Activated CD4-positive, CD25-positive, alpha-beta regulatory T cell treated with anti-CD3 and anti-CD28 coated beads, Interleukin-2, amount 50 U/mL, for 72 hours (primary cell): ENCODE data around the gene PRM1.

ENCODE experiments used
- DNase-seq: peaks from one replicate; pipeline ENCODE4 v3.0.0; 2021

PRM1 gene

DNA sequence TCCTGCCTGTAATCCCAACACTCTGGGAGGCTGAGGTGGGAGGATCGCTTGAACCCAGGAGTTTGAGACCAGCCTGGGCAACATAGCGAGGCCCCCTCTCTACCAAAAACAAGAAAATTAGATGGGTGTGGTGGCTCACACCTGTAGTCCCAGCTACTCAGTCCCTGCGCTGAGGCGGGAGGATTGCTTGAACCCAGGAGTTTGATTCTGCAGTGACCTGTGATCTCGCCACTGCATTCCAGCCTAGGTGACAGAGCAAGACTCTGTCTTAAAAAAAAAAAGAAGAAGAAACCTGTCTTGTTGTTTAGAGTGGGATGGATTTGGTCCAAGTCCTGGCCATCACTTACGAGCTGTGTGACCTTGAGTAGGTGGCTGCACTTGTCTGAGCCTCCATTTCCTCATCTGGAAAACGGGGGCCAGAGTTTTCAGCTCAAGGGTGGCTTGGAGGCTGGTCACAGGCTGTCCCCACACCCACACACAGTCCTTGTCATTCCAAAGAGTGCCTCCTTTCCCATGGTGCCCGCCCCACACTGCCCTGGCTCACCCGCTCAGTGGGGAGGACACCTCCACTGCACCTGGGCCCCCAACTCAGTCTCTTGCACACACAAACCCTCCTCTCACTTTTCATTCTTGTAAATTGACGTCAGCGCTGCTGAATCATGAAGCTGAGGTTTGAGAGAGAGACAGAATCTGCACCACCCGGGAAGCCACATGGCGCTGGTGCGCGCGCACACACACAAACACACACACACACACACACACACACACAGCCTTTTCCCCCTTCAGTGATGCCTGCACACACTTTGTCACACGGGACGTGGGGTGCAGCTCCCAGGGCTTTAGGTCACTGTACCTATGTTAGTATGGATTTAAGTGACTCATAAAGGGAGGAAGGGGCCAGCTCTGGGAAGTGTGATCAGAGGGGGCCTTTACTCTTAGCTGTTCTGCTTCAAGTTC lies 29.3 kb downstream of the PRM1 start:
- peak; percentile 78 for DNase-seq

GRCh38 chr16:11250786-11251524 lies 30.2 kb downstream of the PRM1 start:
- no peak for DNase-seq

- DNase-seq: no peak
Measured at GRCh38 chr16:11250091-11250785, 30.9 kb downstream of the PRM1 start.

DNA sequence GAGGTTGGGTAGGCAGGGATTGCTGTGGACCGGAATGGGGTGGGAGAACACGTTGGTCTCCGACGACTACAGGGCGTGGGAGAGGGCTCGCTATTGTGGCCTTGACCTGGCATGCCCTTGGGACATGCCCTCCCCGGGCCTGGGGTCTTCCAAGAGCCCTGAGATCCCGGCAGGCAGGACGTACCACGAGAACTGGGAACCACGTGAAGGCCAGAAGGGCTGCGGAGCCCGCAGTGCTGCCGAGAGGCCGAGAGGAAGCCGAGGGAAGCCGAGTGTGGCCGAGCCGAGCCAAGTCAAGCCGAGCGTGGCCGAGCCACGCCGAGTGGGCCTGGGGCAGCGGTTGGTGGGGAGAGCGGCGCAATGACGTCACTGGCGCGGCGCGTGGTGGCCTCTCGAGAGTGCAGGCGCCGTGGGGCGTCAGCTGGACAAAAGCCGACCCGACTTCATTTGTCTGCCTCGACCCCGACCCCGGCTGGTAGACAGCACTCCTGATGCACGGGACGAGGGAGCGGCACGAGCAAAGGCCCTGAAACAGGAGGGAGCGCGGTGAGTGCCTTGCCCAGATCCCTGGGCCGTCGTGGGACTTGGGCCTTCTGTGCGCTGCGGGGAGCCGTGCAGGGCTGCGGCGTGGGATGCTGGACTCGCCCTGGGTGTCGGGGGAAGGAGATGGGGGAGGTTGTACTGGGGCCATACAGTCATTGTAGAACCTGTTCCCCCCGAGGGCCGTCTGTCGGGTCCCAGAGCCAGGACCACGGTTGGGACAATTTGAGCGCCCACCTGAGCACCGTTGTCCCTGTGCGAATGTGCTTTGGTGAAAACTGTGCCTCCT lies 31.7 kb downstream of the PRM1 start:
- no peak for DNase-seq

- no peak for DNase-seq
Measured at GRCh38 chr16:11248133-11248532, 33.0 kb downstream of the PRM1 start.

GRCh38 chr16:11245988-11246387 lies 35.1 kb downstream of the PRM1 start:
- DNase-seq: no peak

- no peak for DNase-seq
Measured at GRCh38 chr16:11245222-11245737, 35.9 kb downstream of the PRM1 start.

DNA sequence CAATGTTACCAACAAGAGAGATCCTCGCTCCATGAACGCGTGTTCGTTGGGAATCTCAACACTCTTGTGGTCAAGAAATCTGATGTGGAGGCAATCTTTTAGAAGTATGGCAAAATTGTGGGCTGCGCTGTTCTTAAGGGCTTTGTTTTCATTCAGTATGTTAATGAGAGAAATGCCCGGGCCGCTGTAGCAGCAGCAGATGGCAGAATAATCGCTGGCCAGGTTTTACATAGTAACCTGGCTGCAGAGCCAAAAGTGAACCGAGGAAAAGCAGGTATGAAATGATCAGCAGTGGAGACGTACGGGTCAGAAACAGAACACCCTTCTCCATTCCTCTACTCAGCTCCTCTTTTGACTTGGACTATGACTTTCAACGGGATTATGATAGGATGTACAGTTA lies 38.5 kb downstream of the PRM1 start:
- DNase-seq: no peak

DNA sequence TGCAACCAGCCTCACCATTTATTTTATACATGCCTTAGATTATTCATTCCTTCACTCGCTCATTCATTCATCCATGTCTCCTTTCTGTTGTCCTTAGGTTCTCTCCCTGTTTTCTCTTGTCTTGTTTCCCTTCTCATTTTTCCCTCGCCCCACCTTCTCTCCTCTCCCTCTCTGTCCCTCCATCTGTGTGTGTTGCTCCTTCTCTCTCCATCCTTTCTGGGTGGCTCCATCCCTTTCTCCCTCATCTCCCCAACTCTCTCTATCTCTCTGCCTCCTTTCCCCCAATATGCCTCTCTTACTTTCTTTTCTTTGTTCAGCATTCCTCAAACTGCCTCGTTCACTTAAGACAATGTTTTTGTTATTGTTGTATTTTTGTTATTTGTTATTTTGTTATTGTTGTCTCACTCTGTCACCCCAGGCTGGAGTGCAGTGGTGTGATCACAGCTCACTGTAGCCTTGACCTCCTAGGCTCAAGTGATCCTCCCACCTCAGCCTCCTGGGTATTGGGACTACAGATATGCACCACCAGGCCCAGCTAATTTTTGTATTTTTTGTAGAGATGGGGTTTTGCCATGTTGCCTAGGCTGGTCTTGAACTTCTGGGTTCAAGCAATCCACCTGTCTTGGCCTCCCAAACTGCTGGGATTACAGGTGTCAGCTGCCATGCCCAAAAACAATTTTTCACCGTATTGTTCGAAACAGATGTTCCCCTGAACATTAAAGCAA lies 39.5 kb downstream of the PRM1 start:
- DNase-seq: no peak

GRCh38 chr16:11240636-11241473 lies 40.3 kb downstream of the PRM1 start:
- DNase-seq: no peak

DNA sequence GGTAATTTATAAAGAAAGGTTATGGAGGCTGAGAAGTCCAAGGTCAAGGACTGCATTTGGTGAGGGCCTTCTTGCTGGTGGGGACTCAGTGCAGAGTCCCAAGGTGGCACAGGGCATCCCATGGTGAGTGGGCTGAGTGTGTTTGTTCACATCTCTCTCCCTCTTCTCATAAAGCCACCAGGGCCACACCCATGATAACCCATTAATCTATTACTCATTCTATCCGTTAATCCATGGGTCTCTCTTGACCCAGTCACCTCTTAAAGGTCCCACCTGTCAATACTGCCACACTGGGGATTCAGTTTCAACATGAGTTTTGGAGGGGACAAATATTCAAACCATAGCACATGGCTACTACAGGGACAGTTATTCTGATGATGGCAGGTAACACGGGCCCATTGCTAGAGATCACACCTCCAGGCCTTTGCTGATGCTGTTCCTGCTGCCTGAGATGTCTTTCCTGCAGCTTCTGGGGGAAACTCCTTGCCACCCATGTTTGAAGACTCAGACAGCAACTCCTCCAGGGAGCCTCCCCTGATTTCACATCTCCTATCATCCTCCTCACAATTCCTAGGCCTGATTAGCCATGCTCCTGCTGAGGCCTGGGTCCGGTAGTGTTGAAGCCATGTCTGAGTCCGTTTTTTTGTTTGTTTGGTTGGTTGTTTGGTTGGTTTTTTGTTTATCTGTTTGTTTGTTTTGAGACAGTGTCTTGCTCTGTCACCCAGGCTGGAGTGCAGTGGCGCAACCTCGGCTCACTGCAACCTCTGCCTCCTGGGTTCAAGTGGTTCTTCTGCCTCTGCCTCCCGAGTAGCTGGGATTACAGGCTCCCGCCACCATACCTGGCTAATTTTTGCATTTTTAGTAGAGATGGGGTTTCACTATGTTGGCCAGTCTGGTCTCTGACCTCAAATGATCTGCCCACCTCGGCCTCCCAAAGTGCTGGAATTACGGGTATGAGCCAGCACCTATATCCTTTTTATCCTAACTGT lies 41.2 kb downstream of the PRM1 start:
- no peak for DNase-seq

DNA sequence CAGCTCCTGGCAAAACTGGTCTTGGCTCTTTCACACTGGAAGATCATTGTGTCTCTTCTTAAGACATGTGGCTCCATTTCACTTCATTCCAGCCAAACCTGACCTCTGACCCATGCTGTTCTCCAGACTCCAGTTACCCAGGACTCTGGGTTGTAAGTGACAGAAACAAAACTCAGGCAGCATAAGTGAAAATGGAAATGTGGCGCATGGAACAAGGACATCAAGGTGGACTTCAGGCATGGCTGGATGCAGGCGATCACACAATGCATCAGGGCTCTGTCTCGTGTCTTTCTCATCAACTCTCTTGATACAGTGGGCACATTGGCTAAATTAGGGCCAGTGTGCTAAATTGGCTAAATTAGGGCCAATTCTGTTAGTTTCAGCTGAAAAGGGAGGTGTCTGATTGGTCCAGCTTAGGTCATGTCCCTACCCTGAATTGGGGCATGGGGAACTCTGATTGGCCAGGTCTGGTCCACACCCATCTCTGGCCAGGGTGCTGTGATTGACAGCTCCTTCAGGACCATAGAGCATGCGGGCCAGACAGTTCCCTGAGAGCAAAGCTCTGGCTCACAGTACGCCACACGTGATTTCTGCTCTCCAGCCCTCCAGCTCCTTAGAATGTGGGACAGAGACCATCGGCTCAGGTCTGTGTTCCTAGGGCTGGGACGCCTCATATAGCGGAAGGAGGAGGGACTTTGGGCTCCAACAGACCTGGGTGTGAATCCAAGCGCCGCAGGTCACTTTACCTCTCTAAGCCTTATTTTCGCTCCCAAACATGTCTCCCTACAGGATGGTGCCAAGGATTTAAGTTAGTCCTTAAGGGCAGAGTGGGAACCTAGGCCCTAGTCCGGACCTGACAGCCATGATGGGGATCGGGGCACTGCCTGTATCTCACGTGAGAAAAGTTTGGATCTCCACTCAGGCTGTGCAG lies 42.6 kb downstream of the PRM1 start:
- no peak for DNase-seq

DNA sequence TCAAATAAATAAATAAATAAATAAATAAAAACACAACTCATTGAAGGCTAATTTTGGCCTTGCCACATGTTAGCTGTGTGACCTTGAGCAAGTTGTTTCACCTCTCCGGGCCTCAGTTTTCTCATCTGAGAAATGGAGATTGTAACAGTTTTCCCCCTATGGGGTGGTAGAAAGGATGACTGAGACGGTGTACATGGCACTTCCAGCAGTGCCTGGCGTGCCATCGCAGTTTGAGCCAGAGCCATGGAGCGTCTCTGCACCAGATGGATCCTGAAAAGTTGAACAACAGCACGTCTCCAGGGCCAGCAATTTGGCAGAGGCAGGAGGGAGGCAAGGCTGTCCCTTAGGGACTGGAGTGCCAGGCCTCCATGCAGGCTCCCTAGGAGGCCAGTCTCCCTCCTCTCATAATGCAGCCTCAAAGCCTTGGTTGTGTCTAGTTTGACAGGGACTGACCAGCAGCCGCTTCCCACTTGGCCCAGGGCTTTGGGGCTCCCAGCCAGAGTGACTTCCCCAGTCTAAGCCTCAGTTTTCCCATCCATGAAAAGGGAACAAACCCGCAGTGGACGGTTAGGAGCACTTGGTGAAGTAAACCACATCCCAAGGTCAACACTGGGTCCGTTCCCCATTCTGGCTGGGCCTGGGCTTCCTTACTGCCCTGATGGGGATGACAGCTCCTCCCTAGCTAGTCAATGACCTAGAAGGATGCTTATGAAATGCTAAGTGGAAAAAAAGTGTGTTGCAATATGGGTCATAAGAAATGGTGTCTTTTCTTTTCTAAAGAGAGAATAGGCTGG lies 44.5 kb downstream of the PRM1 start:
- DNase-seq: no peak

DNA sequence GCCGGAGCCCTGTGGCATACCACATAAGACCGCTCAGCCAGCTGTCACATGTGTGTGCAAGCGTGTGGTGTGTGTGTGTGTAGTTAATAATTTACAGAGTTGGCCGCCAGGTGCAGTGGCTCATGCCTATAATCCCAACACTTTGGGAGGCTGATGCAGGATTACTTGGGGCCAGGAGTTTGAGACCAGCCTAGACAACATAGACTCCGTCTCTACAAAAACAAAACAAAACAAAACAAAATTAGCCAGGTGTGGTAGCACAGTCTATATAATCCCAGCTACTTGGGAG lies 45.5 kb downstream of the PRM1 start:
- no peak for DNase-seq

DNA sequence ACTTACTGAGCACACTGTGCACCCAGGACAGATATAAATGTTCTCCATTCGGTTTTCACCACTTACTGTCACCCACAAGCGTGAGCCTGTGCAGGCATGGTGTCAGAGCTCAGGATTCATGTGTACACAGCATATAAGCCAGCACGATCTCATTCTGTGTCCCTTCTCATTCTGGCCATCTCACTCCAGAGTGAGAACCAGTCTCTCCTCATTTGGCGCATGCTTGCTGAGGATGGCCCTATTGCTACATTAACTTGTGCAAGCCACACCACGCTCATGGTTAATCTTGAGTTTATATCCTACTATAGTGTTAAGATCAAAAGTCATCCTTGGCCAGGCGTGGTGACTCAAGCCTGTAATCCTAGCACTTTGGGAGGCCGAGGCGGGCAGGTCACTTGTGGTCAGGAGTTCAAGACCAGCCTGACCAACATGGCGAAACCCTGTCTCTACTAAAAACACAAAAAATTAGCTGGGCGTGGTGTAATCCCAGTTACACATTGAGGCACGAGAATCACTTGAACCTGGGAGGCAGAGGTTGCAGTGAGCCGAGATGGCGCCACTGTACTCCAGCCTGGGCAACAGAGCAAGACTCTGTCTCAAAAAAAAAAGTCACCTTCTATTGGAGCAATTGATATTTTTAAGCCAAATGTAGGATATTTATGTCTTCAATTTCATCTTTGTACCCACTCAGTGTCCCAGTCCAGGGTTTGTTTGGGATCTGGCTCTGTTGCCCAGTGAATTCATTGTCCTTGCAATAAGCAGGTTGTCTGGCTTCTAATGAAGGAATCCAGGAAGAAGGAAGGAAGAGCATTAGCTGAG lies 46.0 kb downstream of the PRM1 start:
- DNase-seq: no peak

DNA sequence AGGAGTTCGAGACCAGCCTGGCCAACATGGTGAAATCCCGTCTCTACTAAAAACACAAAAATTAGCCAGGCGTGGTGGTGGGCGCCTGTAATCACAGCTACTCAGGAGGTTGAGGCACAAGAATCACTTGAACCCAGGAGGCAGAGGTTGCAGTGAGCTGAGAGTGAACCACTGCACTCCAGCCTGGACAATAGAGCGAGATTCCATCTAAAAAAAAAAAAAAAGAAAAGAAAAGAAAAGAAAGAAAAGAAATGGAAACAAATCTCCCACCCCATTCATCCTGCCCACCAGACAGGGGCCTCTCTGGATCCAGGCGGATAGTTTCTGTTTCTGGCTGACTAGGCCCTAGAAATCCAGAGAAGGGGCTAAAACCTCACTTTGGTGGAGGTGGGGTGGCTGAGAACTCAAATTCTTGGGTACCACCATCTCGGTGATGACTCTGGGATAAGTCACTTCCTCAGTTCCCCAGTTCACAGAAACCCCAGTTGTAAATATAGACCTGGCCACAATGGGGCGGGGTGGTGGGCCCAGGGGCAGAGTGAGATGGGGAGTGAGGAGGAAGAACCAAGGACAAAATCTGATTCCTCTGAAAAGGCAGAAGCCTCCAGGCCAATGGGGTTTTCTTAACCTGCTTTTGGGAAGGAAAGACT lies 47.3 kb downstream of the PRM1 start:
- DNase-seq: peak; percentile 70
